NCI-H2227 treated with DMSO at 0.1 percent for 48 hours (cell line): Measurements from ENCODE around the gene EOLA2.
"Not testable (repeated sequence)": the region's sequence is repeated elsewhere in the genome, so short reads cannot be mapped to it uniquely, and the experiment has no call there.

Experiments used
- DNase-seq: peaks from one replicate; lab custom pipeline; 2025; lab: John Stamatoyannopoulos, UW

EOLA2 gene

GRCh38 chrX:149932970-149933369 lies 5.3 kb downstream of the EOLA2 start:
- DNase-seq = not testable (repeated sequence)

GRCh38 chrX:149932150-149932549 lies 6.1 kb downstream of the EOLA2 start:
- DNase-seq = not testable (repeated sequence)

- not testable (repeated sequence) for DNase-seq
Measured at GRCh38 chrX:149931355-149931754, 6.9 kb downstream of the EOLA2 start.

- DNase-seq = not testable (repeated sequence)
Measured at GRCh38 chrX:149929400-149929799, 8.9 kb downstream of the EOLA2 start, which contains the start of gene HSFX4. Gene HSFX4, plus strand, starts transcription at chrX:149929573. Its CDS starts 72 bp downstream, at chrX:149929645.

GRCh38 chrX:149928635-149929034 lies 9.7 kb downstream of the EOLA2 start:
- DNase-seq = not testable (repeated sequence)

GRCh38 chrX:149927964-149928258 lies 10.4 kb downstream of the EOLA2 start:
- not testable (repeated sequence) for DNase-seq

- DNase-seq = not testable (repeated sequence)
Measured at GRCh38 chrX:149927245-149927963, 10.9 kb downstream of the EOLA2 start.

GRCh38 chrX:149924434-149924833 lies 13.9 kb downstream of the EOLA2 start:
- not testable (repeated sequence) for DNase-seq

GRCh38 chrX:149923836-149924235 lies 14.5 kb downstream of the EOLA2 start:
- DNase-seq = not testable (repeated sequence)

GRCh38 chrX:149916745-149917392 lies 21.4 kb downstream of the EOLA2 start:
- DNase-seq = no peak

- no peak for DNase-seq
Measured at GRCh38 chrX:149910178-149910695, 28.1 kb downstream of the EOLA2 start.

- DNase-seq = no peak
Measured at GRCh38 chrX:149909324-149910177, 28.7 kb downstream of the EOLA2 start.

GRCh38 chrX:149908727-149909126 lies 29.6 kb downstream of the EOLA2 start:
- DNase-seq = no peak

GRCh38 chrX:149908308-149908707 lies 30.0 kb downstream of the EOLA2 start:
- DNase-seq = no peak

- no peak for DNase-seq
Measured at GRCh38 chrX:149903889-149904748, 34.2 kb downstream of the EOLA2 start.

GRCh38 chrX:149898554-149898953 lies 39.7 kb downstream of the EOLA2 start:
- DNase-seq = no peak

- not testable (repeated sequence) for DNase-seq
Measured at GRCh38 chrX:149890828-149891227, 47.5 kb downstream of the EOLA2 start.
